HepG2 (cell line): Measurements from ENCODE around the gene GALNT9. TPM values are rescaled to one million over a fixed set of nuclear protein-coding genes. Genes with fewer than 3 reads are reported as not detected.

Experiments used
- ATAC-seq: fragments of 200-7000 bp; cut with Tn5 transposase; 3 replicates; pipeline ENCODE4 v1.9.1; 2020; ENCODE audit warnings: mild to moderate bottlenecking, moderate library complexity
- BruUV-seq: library from RNA; stranded (reverse); fragments of 400-500 nt; replicated peaks from 2 replicates; lab custom pipeline; 2021; lab: Mats Ljungman, UMichigan
- CTCF ChIA-PET: fragments of 300-600 bp; formaldehyde crosslinking; extraction: SDS; loops from one replicate; lab custom pipeline; 2021; ENCODE audit warnings: low total read pairs, inconsistent platforms, low intra/inter-chr PET ratio; lab: Yijun Ruan, JAX
- POLR2A ChIA-PET: fragments of 350-600 bp; sonication (Branson Sonifier 250); formaldehyde crosslinking; loops from one replicate; lab custom pipeline; 2020; ENCODE audit warnings: antibody characterized with exemption, inconsistent platforms; lab: Yijun Ruan, JAX
- DNase-seq: peaks from one replicate; pipeline ENCODE4 v3.0.0-alpha.2; 2015; ENCODE audit warnings: low spot score
- FAIRE-seq: peaks from 3 replicates; lab custom pipeline; 2011; peaks lifted over from hg19 to GRCh38; lab: Jason Lieb, UNC
- H2AFZ ChIP-seq: one replicate; pipeline ENCODE4 v1.6.1; 2011; ENCODE audit warnings: low read length, inconsistent platforms
- H3K27ac ChIP-seq: fragments of 300-600 bp; 3 replicates; pipeline ENCODE4 v1.8.0; 2011; ENCODE audit warnings: mixed run types, mild to moderate bottlenecking, mixed read lengths, low read length, inconsistent platforms; ENCODE audit not compliant: insufficient read depth; ENCODE audit errors: extremely low read length
- H3K27me3 ChIP-seq, 2 experiments: fragments of 200-600 bp in 1 of 2; 2 replicates in 1 of 2; 3 replicates in 1 of 2; pipeline versions ENCODE4 v1.6.0 to v1.8.0; 2011; ENCODE audit warnings: low read length in 2 of 2, mild to moderate bottlenecking in 2 of 2, moderate library complexity in 2 of 2, inconsistent platforms in 1 of 2; ENCODE audit not compliant: insufficient read depth in 2 of 2, control insufficient read depth in 1 of 2
- H3K36me3 ChIP-seq, 2 experiments: fragments of 200-600 bp in 1 of 2; replicated peaks in 1 of 2; 2 replicates in 1 of 2; 3 replicates in 1 of 2; pipeline versions ENCODE4 v1.5.1 to v1.8.0; 2011; ENCODE audit warnings: low read length in 2 of 2, inconsistent platforms in 1 of 2; ENCODE audit not compliant: insufficient read depth in 2 of 2, control insufficient read depth in 1 of 2
- H3K4me1 ChIP-seq: 2 replicates; pipeline ENCODE4 v1.5.1; 2012; ENCODE audit warnings: low read length, inconsistent platforms; ENCODE audit not compliant: insufficient read depth
- H3K4me2 ChIP-seq: 2 replicates; pipeline ENCODE4 v1.6.0; 2011; ENCODE audit warnings: low read depth, low read length, inconsistent platforms
- H3K4me3 ChIP-seq, 3 experiments: fragments of 200-600 bp in 1 of 3; sonication (generic), shearing (Covaris generic) in 1 of 3; replicated peaks in 1 of 3; 2 replicates each; pipeline ENCODE4 v1.5.1; 2011 to 2016; ENCODE audit warnings: low read length in 3 of 3, inconsistent platforms in 2 of 3, low read depth in 2 of 3, mild to moderate bottlenecking in 2 of 3, control low read depth in 1 of 3, mixed read lengths in 1 of 3; ENCODE audit not compliant: insufficient read depth in 1 of 3
- H3K79me2 ChIP-seq: one replicate; pipeline ENCODE4 v1.6.1; 2011; ENCODE audit warnings: low read length, inconsistent platforms; ENCODE audit not compliant: insufficient read depth
- H3K9ac ChIP-seq: 2 replicates; pipeline ENCODE4 v1.6.0; 2011; ENCODE audit warnings: mild to moderate bottlenecking, low read depth, low read length, inconsistent platforms; ENCODE audit not compliant: insufficient read depth
- H3K9me3 ChIP-seq: 2 replicates; pipeline ENCODE4 v1.5.1; 2012; ENCODE audit warnings: mild to moderate bottlenecking, low read length
- H4K20me1 ChIP-seq: 2 replicates; pipeline ENCODE4 v1.6.0; 2011; ENCODE audit warnings: inconsistent platforms, mild to moderate bottlenecking, low read length, moderate library complexity; ENCODE audit not compliant: insufficient read depth
- ARID2 ChIP-seq: sonication (generic); formaldehyde crosslinking; IDR thresholded peaks from 2 replicates; pipeline ENCODE4 v1.8.1; 2022; ENCODE audit warnings: mild to moderate bottlenecking, missing genetic modification reagents, borderline replicate concordance
- HDAC1 ChIP-seq: sonication (generic); formaldehyde crosslinking; IDR thresholded peaks from 2 replicates; pipeline ENCODE4 v1.5.1; 2020; ENCODE audit warnings: mild to moderate bottlenecking, missing genetic modification reagents
- HMGXB3 ChIP-seq: sonication (generic); formaldehyde crosslinking; IDR thresholded peaks from 2 replicates; pipeline ENCODE4 v1.4.0; 2020; ENCODE audit warnings: missing genetic modification reagents, borderline replicate concordance
- NBN ChIP-seq: fragments of 450-650 bp; conservative IDR thresholded peaks from 2 replicates; pipeline ENCODE4 v1.6.1; 2017
- RCOR2 ChIP-seq: IDR thresholded peaks from 2 replicates; pipeline ENCODE4 v1.6.1; 2016; ENCODE audit warnings: missing biosample characterization, missing genetic modification reagents
- ZBTB33 ChIP-seq: sonication (generic); formaldehyde crosslinking; IDR thresholded peaks from 2 replicates; pipeline ENCODE4 v1.4.0; 2020; ENCODE audit warnings: missing genetic modification reagents
- ZBTB42 ChIP-seq: sonication (generic); formaldehyde crosslinking; IDR thresholded peaks from 2 replicates; pipeline ENCODE4 v1.5.0; 2020; ENCODE audit warnings: mild to moderate bottlenecking, missing genetic modification reagents
- ZNF83 ChIP-seq: sonication (generic); formaldehyde crosslinking; IDR thresholded peaks from 2 replicates; pipeline ENCODE4 v1.4.0; 2020; ENCODE audit warnings: missing genetic modification reagents, mild to moderate bottlenecking, borderline replicate concordance
- WGBS: methylation state at CpG from one replicate; pipeline ENCODE4 v1.1.6; 2017; ENCODE audit warnings: low lambda C conversion rate; 5-methylcytosine and 5-hydroxymethylcytosine counted together
- in situ Hi-C: cut with HindIII; loops from 2 replicates; pipeline ENCODE4 v1.10.0; 2017; ENCODE audit warnings: low pct_unique_long_range_greater_than_20kb; ENCODE audit not compliant: extremely low pct_ligation_motif_present
- intact Hi-C: fragments of 100-400 bp; cut with micrococcal nuclease; formaldehyde crosslinking; loops from one replicate; pipeline ENCODE4 v1.10.0; 2022; ENCODE audit not compliant: unreplicated experiment
- polyA plus RNA-seq, 8 experiments: library from polyadenylated mRNA; depleted of rRNA in 3 of 8; stranded (reverse) in 7 of 8; unstranded in 1 of 8; fragments of >200 nt; fragmentation: Illumina TruSeq in 4 of 8; extraction: Trizol in 4 of 8; gene quantifications; 2 replicates each; pipeline versions ENCODE4 v1.2.1 to v1.2.3, GENCODE V29; 2011 to 2016; ENCODE audit warnings: low read depth in 4 of 8, missing spikeins in 1 of 8, mixed read lengths in 1 of 8; ENCODE audit not compliant: insufficient read depth in 1 of 8
- total RNA-seq, 5 experiments: library from RNA; depleted of rRNA; stranded (reverse); fragments of >200 nt; fragmentation: Illumina TruSeq; extraction: Trizol; gene quantifications; 2 replicates each; pipeline ENCODE4 v1.2.3, GENCODE V29; 2016; ENCODE audit warnings: low read depth in 1 of 5
- TF ChIP-seq, protein P1 (sequence below): sonication (generic); formaldehyde crosslinking; IDR thresholded peaks from 2 replicates; pipeline ENCODE4 v1.9.0; 2022; ENCODE audit warnings: missing genetic modification reagents, mild to moderate bottlenecking, borderline replicate concordance
- TF ChIP-seq, protein P2 (sequence below): IDR thresholded peaks from 2 replicates; pipeline ENCODE4 v1.6.1; 2016; ENCODE audit warnings: missing biosample characterization, missing genetic modification reagents, low read depth
- TF ChIP-seq, protein P3 (sequence below): sonication (generic); formaldehyde crosslinking; IDR thresholded peaks from 2 replicates; pipeline ENCODE4 v1.8.0; 2023; ENCODE audit warnings: mild to moderate bottlenecking, missing genetic modification reagents

Gene GALNT9
- total and polyA plus RNA-seq, 2 of the 13 experiments (the other 11 are each of a cell fraction or from before 2014, with no cell fraction given) = 0.04 TPM; not detected in 1

DNA sequence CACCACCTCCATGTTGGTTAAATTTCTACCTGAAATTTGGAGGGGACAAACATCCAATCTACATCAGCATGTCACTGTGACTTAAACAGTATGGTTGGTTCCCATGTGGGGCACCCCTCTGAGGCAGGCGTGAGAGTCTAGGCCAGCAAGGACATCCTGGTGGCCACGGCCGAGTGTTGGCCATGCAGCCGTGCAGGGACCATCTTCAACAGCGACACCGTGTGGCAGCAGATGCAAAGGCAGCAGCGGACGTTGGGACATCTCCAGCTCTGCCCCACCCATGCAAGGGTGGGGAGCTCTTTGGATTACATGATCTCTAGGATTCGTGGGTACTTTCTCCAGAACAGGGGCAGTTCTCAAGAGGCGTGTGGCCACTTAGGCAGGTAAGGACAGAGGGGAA, 135.3 kb downstream of the GALNT9 start (continued):
- TF ChIP-seq, protein P1, sequence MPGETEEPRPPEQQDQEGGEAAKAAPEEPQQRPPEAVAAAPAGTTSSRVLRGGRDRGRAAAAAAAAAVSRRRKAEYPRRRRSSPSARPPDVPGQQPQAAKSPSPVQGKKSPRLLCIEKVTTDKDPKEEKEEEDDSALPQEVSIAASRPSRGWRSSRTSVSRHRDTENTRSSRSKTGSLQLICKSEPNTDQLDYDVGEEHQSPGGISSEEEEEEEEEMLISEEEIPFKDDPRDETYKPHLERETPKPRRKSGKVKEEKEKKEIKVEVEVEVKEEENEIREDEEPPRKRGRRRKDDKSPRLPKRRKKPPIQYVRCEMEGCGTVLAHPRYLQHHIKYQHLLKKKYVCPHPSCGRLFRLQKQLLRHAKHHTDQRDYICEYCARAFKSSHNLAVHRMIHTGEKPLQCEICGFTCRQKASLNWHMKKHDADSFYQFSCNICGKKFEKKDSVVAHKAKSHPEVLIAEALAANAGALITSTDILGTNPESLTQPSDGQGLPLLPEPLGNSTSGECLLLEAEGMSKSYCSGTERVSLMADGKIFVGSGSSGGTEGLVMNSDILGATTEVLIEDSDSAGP = no peak
- no peak for TF ChIP-seq RCOR2 (CRISPR knock-in tag)
- no peak for TF ChIP-seq ZNF83 (CRISPR knock-in tag)
- TF ChIP-seq ZBTB33 (CRISPR knock-in tag) = peak; percentile 70
- TF ChIP-seq, protein P2, sequence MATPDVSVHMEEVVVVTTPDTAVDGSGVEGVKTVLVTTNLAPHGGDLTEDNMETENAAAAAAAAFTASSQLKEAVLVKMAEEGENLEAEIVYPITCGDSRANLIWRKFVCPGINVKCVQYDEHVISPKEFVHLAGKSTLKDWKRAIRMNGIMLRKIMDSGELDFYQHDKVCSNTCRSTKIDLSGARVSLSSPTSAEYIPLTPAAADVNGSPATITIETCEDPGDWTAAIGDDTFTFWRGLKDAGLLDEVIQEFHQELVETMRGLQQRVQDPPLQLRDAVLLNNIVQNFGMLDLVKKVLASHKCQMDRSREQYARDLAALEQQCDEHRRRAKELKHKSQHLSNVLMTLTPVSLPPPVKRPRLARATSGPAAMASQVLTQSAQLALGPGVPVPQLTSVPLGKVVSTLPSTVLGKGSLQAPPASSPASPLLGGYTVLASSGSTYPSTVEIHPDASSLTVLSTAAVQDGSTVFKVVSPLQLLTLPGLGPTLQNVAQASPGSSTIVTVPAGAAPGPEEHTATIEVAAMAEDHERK (CRISPR knock-in tag) = no peak
- TF ChIP-seq, all 625 proteins: peak for 3

GRCh38 chr12:132191715-132192553, 137.5 kb downstream of the GALNT9 start:
- intact Hi-C loops = no loop called here
- Histone ChIP-seq H3K9ac (no peak overlapping the region), H3K36me3 (no peaks in the 10 kb centered on the region), H3K79me2 (no peaks in the 10 kb centered on the region), H3K4me3 (no peak overlapping the region), H3K27me3 (peaks cover 22 to 85% of the 10 kb centered on the region in 2 experiments), H3K4me2 (no peak overlapping the region), H2AFZ (no peak overlapping the region), H3K4me1 (no peaks in the 10 kb centered on the region), H3K9me3 (peaks cover 18% of the 10 kb centered on the region), H3K27ac (no peak overlapping the region), H4K20me1 (no peaks in the 10 kb centered on the region)
- in situ Hi-C loops = no loop called here
- WGBS = 7% methylated on average over 18 of the region's 31 CpGs
- DNase-seq (no peak), FAIRE-seq (no peak), ATAC-seq (no peak)
- BruUV-seq = no TSS peak
- ChIA-PET POLR2A (no interaction called here), CTCF (no interaction called here)
- TF ChIP-seq HDAC1 (CRISPR knock-in tag) = no peak
- TF ChIP-seq ARID2 = no peak
- no peak for TF ChIP-seq ZBTB42 (CRISPR knock-in tag)
- TF ChIP-seq HMGXB3 (CRISPR knock-in tag) = no peak
- TF ChIP-seq, protein P3, sequence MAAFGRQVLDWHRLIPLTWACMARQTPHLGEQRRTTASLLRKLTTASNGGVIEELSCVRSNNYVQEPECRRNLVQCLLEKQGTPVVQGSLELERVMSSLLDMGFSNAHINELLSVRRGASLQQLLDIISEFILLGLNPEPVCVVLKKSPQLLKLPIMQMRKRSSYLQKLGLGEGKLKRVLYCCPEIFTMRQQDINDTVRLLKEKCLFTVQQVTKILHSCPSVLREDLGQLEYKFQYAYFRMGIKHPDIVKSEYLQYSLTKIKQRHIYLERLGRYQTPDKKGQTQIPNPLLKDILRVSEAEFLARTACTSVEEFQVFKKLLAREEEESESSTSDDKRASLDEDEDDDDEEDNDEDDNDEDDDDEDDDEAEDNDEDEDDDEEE (CRISPR knock-in tag) = no peak
- no peak for TF ChIP-seq NBN
